ENCODE results near the gene SLC35F3. TPM values are rescaled to one million over a fixed set of nuclear protein-coding genes. Genes with fewer than 3 reads are reported as not detected.

The SLC35F3 gene
- total RNA-seq, 1 experiment from 2014 or later, result 22.7 TPM

- Histone ChIP-seq H3K36me3 (ENCODE audit: insufficient read depth, low read length, poor library complexity, severe bottlenecking) (no peaks in the 10 kb centered on the region), H3K4me1 (ENCODE audit: insufficient read depth, low read length, poor library complexity, severe bottlenecking) (no peaks in the 10 kb centered on the region), H3K9me3 (ENCODE audit: low read depth, low read length, poor library complexity, severe bottlenecking) (no peaks in the 10 kb centered on the region), H3K27me3 (replicated peaks; ENCODE audit: insufficient read depth, low read depth, low read length, poor library complexity) (no peaks in the 10 kb centered on the region), H3K27ac (ENCODE audit: low read depth, low read length, poor library complexity, severe bottlenecking) (no peak overlapping the region), H3K4me3 (ENCODE audit: low read depth, low read length, poor library complexity, severe bottlenecking) (no peak overlapping the region)
- CTCF ChIA-PET, result interaction anchor here (0.7 kb wide), 1 partner anchor 86 kb away, joined by 3 read pairs; no protein-coding TSS in a partner anchor
- POLR2A ChIA-PET (ENCODE audit: low non-redundant PET), result no interaction called here
- TF ChIP-seq CTCF (conservative IDR thresholded peaks at IDR 0.05; ENCODE audit: low read depth, low read length) (no peak), EZH2 (IDR thresholded peaks at IDR 0.05; ENCODE audit: borderline replicate concordance, low read depth, low read length, poor library complexity, severe bottlenecking) (no peak)
- intact Hi-C loops (cut with micrococcal nuclease; ENCODE audit: unreplicated experiment), result loop anchor here (5.0 kb wide), 1 partner anchor 200 kb away; no protein-coding TSS in a partner anchor
- DNase-seq (ENCODE audit: low spot score), result no peak
- no TSS peak for BruUV-seq (replicated peaks)
Measured at GRCh38 chr1:234127026-234127671, 222.7 kb downstream of the SLC35F3 start.

GRCh38 chr1:234132795-234133194 lies 228.3 kb downstream of the SLC35F3 start:
- Histone ChIP-seq H3K9me3 (ENCODE audit: low read depth, low read length, poor library complexity, severe bottlenecking) (no peaks in the 10 kb centered on the region), H3K27me3 (replicated peaks; ENCODE audit: insufficient read depth, low read depth, low read length, poor library complexity) (no peaks in the 10 kb centered on the region), H3K36me3 (ENCODE audit: insufficient read depth, low read length, poor library complexity, severe bottlenecking) (no peaks in the 10 kb centered on the region), H3K27ac (ENCODE audit: low read depth, low read length, poor library complexity, severe bottlenecking) (no peak overlapping the region), H3K4me3 (ENCODE audit: low read depth, low read length, poor library complexity, severe bottlenecking) (no peak overlapping the region), H3K4me1 (ENCODE audit: insufficient read depth, low read length, poor library complexity, severe bottlenecking) (no peaks in the 10 kb centered on the region)
- DNase-seq (ENCODE audit: low spot score), result no peak
- intact Hi-C loops (cut with micrococcal nuclease; ENCODE audit: unreplicated experiment), result no loop called here
- ChIA-PET CTCF (no interaction called here), POLR2A (ENCODE audit: low non-redundant PET) (no interaction called here)
- TF ChIP-seq EZH2 (IDR thresholded peaks at IDR 0.05; ENCODE audit: borderline replicate concordance, low read depth, low read length, poor library complexity, severe bottlenecking) (no peak), CTCF (conservative IDR thresholded peaks at IDR 0.05; ENCODE audit: low read depth, low read length) (no peak)
- no TSS peak for BruUV-seq (replicated peaks)

- Histone ChIP-seq H3K4me3 (ENCODE audit: low read depth, low read length, poor library complexity, severe bottlenecking) (no peak overlapping the region), H3K4me1 (ENCODE audit: insufficient read depth, low read length, poor library complexity, severe bottlenecking) (no peaks in the 10 kb centered on the region), H3K27ac (ENCODE audit: low read depth, low read length, poor library complexity, severe bottlenecking) (no peak overlapping the region), H3K36me3 (ENCODE audit: insufficient read depth, low read length, poor library complexity, severe bottlenecking) (no peaks in the 10 kb centered on the region), H3K27me3 (replicated peaks; ENCODE audit: insufficient read depth, low read depth, low read length, poor library complexity) (no peaks in the 10 kb centered on the region), H3K9me3 (ENCODE audit: low read depth, low read length, poor library complexity, severe bottlenecking) (no peaks in the 10 kb centered on the region)
- BruUV-seq (replicated peaks), result no TSS peak
- TF ChIP-seq CTCF (conservative IDR thresholded peaks at IDR 0.05; ENCODE audit: low read depth, low read length) (no peak), EZH2 (IDR thresholded peaks at IDR 0.05; ENCODE audit: borderline replicate concordance, low read depth, low read length, poor library complexity, severe bottlenecking) (no peak)
- ChIA-PET CTCF (no interaction called here), POLR2A (ENCODE audit: low non-redundant PET) (no interaction called here)
- intact Hi-C loops (cut with micrococcal nuclease; ENCODE audit: unreplicated experiment), result no loop called here
- no peak for DNase-seq (ENCODE audit: low spot score)
Measured at GRCh38 chr1:234134878-234135277, 230.4 kb downstream of the SLC35F3 start.
